ENCODE results near the gene BAX. TPM values are rescaled to one million over a fixed set of nuclear protein-coding genes. Genes with fewer than 3 reads are reported as not detected.

Gene BAX
- polyA plus RNA-seq, 2 of the 4 experiments (the other 2 are of a cell fraction) = 134 to 299 TPM

DNA sequence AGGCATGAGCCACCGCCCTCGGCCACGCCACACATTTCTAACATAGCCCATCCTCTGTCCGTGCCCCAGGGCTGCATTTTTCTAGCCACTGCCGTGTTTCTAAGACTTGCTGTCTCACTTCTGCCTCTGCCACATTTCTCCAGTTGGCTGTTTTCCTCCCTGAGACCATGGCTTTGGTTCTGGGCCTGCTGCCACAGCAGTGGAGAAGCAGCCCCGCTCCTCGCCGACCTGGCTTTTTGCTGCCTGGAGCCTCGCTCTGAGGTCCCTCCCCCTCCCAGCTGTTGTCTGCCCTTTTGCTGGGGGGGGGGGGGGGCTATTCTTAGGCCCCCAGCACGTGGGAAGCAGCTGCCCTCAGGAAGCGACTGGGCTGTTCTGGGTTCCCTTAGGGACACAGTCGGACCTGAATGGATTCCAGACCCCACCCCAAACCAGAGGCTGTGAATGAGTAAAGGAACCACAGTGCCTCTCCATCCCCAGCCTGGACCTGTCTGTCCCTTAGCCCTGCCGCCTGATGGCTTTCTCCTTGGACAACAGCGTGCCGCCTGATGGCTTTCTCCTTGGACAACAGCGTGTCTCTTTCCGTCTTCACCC, 35.1 kb downstream of the BAX start:
- FAIRE-seq (no peak), DNase-seq (ENCODE audit: low read depth in 1 of 2, low spot score in 1 of 2) (no peak), ATAC-seq (no peak)
- ChIA-PET POLR2A (no interaction called here), CTCF (interaction anchor here (0.6 to 14.7 kb wide), 7 partner anchors 8 to 292 kb away, joined by 3 to 408 read pairs (median 5); partner anchors contain the start of genes CGB7 and LHB)
- no peaks in the 10 kb centered on the region for H3K9me3 ChIP-seq
- H3K4me1 ChIP-seq = peaks cover 12% of the 10 kb centered on the region
- 85% methylated on average over 17 of the region's 17 CpGs for WGBS (ENCODE audit: missing lambda C conversion rate)
- no peak overlapping the region for H3K4me3 ChIP-seq
- TF ChIP-seq ZNF302 (CRISPR knock-in tag; IDR thresholded peaks at IDR 0.05) (no peak), CBX8 (IDR thresholded peaks at IDR 0.05) (no peak), BHLHE40 (IDR thresholded peaks at IDR 0.05; ENCODE audit: low read depth, low read length) (no peak), SREBF2 (IDR thresholded peaks at IDR 0.05) (no peak), HDAC2 (IDR thresholded peaks at IDR 0.05) (no peak)
- no peak overlapping the region for H3K27ac ChIP-seq
- no peak overlapping the region for H3K4me2 ChIP-seq

DNA sequence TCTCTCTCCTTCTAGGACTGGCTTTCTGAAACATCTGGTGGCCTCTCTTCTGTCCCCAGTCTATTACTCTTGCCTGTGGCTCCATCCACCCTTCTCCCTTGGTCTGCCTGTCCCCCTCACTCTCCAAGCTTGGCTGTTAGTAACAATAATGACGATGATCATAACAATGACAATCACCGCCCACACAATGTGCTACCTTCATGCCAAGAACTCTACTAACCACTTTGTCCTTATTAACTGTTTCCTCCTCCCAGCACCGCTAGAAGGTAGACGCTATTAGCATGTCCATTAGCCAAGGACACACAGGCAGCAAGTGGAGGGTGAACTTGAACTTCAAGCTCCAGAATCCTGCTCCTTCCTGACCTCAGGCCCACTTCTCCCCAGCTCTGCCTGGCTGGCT, 35.7 kb downstream of the BAX start:
- FAIRE-seq = no peak
- ChIA-PET POLR2A (no interaction called here), CTCF (interaction anchor here (0.7 to 14.7 kb wide), 7 partner anchors 12 to 212 kb away, joined by 3 to 408 read pairs (median 4); partner anchors contain the start of genes CGB7, HSD17B14 and LHB)
- WGBS (ENCODE audit: missing lambda C conversion rate) = 91% methylated on average over 4 of the region's 4 CpGs
- no peak for ATAC-seq
- no peak overlapping the region for H3K4me3 ChIP-seq
- no peak for DNase-seq (ENCODE audit: low read depth in 1 of 2, low spot score in 1 of 2)
- H3K9me3 ChIP-seq = no peaks in the 10 kb centered on the region
- TF ChIP-seq POLR2A (IDR thresholded peaks at IDR 0.05; ENCODE audit: low read length) = no peak
- TF ChIP-seq NFE2L2 (conservative IDR thresholded peaks at IDR 0.05; ENCODE audit: low read length) = no peak
- TF ChIP-seq PHF8 (IDR thresholded peaks at IDR 0.05; ENCODE audit: borderline replicate concordance, low read depth) = no peak
- TF ChIP-seq NPAS2 (CRISPR knock-in tag; IDR thresholded peaks at IDR 0.05; ENCODE audit: borderline replicate concordance) = no peak
- TF ChIP-seq, protein P1, sequence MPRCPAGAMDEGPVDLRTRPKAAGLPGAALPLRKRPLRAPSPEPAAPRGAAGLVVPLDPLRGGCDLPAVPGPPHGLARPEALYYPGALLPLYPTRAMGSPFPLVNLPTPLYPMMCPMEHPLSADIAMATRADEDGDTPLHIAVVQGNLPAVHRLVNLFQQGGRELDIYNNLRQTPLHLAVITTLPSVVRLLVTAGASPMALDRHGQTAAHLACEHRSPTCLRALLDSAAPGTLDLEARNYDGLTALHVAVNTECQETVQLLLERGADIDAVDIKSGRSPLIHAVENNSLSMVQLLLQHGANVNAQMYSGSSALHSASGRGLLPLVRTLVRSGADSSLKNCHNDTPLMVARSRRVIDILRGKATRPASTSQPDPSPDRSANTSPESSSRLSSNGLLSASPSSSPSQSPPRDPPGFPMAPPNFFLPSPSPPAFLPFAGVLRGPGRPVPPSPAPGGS (IDR thresholded peaks at IDR 0.05) = no peak
- TF ChIP-seq TFCP2L1 (CRISPR knock-in tag; IDR thresholded peaks at IDR 0.05) = no peak
- TF ChIP-seq MAFK (IDR thresholded peaks at IDR 0.05; ENCODE audit: partially characterized antibody) = no peak
- no peak for TF ChIP-seq ZC3H11A (IDR thresholded peaks at IDR 0.05)
- TF ChIP-seq ZSCAN20 (CRISPR knock-in tag; IDR thresholded peaks at IDR 0.05) = no peak
- TF ChIP-seq, protein P2, sequence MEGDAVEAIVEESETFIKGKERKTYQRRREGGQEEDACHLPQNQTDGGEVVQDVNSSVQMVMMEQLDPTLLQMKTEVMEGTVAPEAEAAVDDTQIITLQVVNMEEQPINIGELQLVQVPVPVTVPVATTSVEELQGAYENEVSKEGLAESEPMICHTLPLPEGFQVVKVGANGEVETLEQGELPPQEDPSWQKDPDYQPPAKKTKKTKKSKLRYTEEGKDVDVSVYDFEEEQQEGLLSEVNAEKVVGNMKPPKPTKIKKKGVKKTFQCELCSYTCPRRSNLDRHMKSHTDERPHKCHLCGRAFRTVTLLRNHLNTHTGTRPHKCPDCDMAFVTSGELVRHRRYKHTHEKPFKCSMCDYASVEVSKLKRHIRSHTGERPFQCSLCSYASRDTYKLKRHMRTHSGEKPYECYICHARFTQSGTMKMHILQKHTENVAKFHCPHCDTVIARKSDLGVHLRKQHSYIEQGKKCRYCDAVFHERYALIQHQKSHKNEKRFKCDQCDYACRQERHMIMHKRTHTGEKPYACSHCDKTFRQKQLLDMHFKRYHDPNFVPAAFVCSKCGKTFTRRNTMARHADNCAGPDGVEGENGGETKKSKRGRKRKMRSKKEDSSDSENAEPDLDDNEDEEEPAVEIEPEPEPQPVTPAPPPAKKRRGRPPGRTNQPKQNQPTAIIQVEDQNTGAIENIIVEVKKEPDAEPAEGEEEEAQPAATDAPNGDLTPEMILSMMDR (IDR thresholded peaks at IDR 0.05) = no peak
- no peak for TF ChIP-seq CHD2 (IDR thresholded peaks at IDR 0.05; ENCODE audit: low read length, partially characterized antibody)
- no peak for TF ChIP-seq MAZ (IDR thresholded peaks at IDR 0.05; ENCODE audit: borderline replicate concordance, low read depth, low read length)
- H3K4me2 ChIP-seq = no peak overlapping the region
- no peak overlapping the region for H3K27ac ChIP-seq
- peaks cover 18% of the 10 kb centered on the region for H3K4me1 ChIP-seq

DNA sequence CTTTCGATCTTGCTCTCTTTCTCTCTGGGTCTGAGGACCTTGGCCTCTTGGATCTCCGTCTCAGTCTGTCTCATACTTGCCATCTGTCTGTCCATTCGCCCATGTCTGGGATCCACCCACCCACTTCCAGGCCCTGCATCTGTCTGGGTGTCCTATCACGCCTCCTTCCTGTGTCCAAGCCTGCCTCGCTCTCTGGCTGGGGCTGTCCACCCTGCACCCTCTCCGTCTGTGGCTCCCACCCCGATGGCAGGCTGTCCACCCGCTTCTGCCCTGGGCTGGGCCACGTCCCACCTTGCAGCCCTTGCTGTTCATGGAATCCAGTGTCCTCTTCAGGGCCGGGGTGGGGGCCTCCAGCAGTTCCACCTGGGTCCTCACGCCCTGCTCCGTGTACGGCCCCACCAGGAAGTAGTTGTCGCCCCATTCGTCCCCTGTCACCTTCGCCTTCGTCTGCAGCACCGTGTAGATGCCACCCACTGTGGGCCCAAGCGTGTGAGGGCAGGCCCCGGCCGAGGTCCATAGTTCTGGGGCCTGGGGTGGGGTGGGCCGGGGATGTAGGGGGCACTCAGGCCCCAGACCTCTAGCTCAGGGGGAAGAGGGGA, 36.4 kb downstream of the BAX start:
- POLR2A ChIA-PET = interaction anchor here (0.6 kb wide), 1 partner anchor 145 kb away, joined by 3 read pairs; no protein-coding TSS in a partner anchor
- FAIRE-seq = no peak
- WGBS (ENCODE audit: missing lambda C conversion rate) = 95% methylated on average over 15 of the region's 22 CpGs

More for the DNA sequence above, 36.4 kb downstream of the BAX start:
- Histone ChIP-seq H3K4me1 (peaks cover 20% of the 10 kb centered on the region), H3K27ac (peak overlapping the region in 1 of 2 experiments; percentile 87; a peak in 3 of 6 replicates), H3K4me3 (no peak overlapping the region), H3K4me2 (peak overlapping the region; percentile 93; the same call in 1 of the 3 replicates), H3K9me3 (no peaks in the 10 kb centered on the region)
- TF ChIP-seq ESRRA (IDR thresholded peaks at IDR 0.05; ENCODE audit: borderline replicate concordance, low read length) = no peak
- TF ChIP-seq, protein P3, sequence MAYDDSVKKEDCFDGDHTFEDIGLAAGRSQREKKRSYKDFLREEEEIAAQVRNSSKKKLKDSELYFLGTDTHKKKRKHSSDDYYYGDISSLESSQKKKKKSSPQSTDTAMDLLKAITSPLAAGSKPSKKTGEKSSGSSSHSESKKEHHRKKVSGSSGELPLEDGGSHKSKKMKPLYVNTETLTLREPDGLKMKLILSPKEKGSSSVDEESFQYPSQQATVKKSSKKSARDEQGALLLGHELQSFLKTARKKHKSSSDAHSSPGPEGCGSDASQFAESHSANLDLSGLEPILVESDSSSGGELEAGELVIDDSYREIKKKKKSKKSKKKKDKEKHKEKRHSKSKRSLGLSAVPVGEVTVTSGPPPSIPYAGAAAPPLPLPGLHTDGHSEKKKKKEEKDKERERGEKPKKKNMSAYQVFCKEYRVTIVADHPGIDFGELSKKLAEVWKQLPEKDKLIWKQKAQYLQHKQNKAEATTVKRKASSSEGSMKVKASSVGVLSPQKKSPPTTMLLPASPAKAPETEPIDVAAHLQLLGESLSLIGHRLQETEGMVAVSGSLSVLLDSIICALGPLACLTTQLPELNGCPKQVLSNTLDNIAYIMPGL (CRISPR knock-in tag; IDR thresholded peaks at IDR 0.05; ENCODE audit: borderline replicate concordance) = no peak
- no peak for TF ChIP-seq ZNF302 (CRISPR knock-in tag; IDR thresholded peaks at IDR 0.05)
- no peak for TF ChIP-seq ZSCAN20 (CRISPR knock-in tag; IDR thresholded peaks at IDR 0.05)
- TF ChIP-seq RARB (CRISPR knock-in tag; IDR thresholded peaks at IDR 0.05) = no peak
- no peak for TF ChIP-seq JUN (IDR thresholded peaks at IDR 0.05)
- no peak for TF ChIP-seq HOXA7 (CRISPR knock-in tag; IDR thresholded peaks at IDR 0.05)
- ATAC-seq = no peak
- CTCF ChIA-PET = interaction anchor here (0.7 to 14.7 kb wide), 12 partner anchors 13 to 211 kb away, joined by 3 to 408 read pairs (median 4); partner anchors contain the start of genes CGB7, HSD17B14 and LHB
- DNase-seq (ENCODE audit: low read depth in 1 of 2, low spot score in 1 of 2) = no peak
